Measurements from ENCODE around the gene EXOC6B.

EXOC6B gene

GRCh38 chr2:72629062-72629461 lies 196.8 kb downstream of the EXOC6B start:
- no peak for TF ChIP-seq CTCF (conservative IDR thresholded peaks at IDR 0.05)
- H3K27ac ChIP-seq, result no peak overlapping the region

- no peak overlapping the region for H3K27ac ChIP-seq
- TF ChIP-seq CTCF (conservative IDR thresholded peaks at IDR 0.05), result no peak
These were observed 198.8 kb downstream of the EXOC6B start for GRCh38 chr2:72627083-72627482.

- TF ChIP-seq CTCF (conservative IDR thresholded peaks at IDR 0.05), result no peak
- no peak overlapping the region for H3K27ac ChIP-seq
These were observed 200.5 kb downstream of the EXOC6B start for GRCh38 chr2:72625366-72625765.

GRCh38 chr2:72623481-72623880 lies 202.4 kb downstream of the EXOC6B start:
- no peak overlapping the region for H3K27ac ChIP-seq
- TF ChIP-seq CTCF (conservative IDR thresholded peaks at IDR 0.05), result no peak

GRCh38 chr2:72619626-72620025 lies 206.2 kb downstream of the EXOC6B start:
- no peak overlapping the region for H3K27ac ChIP-seq
- TF ChIP-seq CTCF (conservative IDR thresholded peaks at IDR 0.05), result no peak

- no peak for TF ChIP-seq CTCF (conservative IDR thresholded peaks at IDR 0.05)
- H3K27ac ChIP-seq, result no peak overlapping the region
These were observed 211.9 kb downstream of the EXOC6B start for GRCh38 chr2:72613931-72614330.

- H3K27ac ChIP-seq, result no peak overlapping the region
- TF ChIP-seq CTCF (conservative IDR thresholded peaks at IDR 0.05), result no peak
These were observed 213.1 kb downstream of the EXOC6B start for GRCh38 chr2:72612614-72613160.

All from VCaP (cell line).